ENCODE results near the gene TBX18. TPM values are rescaled to one million over a fixed set of nuclear protein-coding genes. Genes with fewer than 3 reads are reported as not detected.

Gene TBX18
- total RNA-seq, 1 experiment from 2014 or later = 0.42 TPM

DNA sequence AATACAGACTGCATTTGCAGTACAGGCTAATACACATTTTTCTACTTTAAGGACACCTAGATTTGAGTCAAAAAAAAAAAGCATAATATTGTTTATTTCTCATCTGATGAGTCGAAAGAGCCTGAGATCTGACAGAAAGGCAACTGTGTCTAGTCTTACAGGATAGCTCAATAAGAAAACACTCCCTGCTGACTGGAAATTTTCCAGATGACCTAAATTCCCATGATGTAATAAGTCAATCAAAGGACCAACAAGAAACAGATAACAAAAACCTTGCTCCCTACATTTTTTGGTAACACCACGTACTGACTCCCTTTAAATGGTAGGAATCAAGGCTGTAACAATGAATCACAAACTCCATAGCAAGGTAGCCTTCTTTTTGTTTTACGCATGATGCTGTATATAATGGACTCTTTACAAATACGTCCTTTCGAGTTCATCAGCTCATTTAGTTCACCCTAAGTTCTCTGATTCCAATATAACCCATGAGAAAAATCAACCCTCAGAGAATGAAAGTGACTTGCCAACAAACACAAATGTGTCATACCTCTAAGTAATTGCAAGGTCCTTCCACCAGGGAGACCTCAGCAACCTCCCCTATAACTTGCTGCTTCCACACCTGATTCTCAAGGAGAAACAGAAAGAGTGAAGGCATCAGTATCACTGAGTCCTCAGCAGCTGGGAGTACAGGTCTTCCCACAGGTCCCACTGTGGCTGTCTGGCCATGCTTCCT, 12.1 kb downstream of the TBX18 start:
- intact Hi-C loops (cut with micrococcal nuclease) = no loop called here
- H3K4me1 Mint-ChIP-seq (ENCODE audit: insufficient read depth, unreplicated experiment) = peaks cover 6% of the 10 kb centered on the region
- no peaks in the 10 kb centered on the region for H3K9me3 Mint-ChIP-seq (ENCODE audit: unreplicated experiment)
- peak; percentile 26 for DNase-seq (ENCODE audit: unreplicated experiment)
- H3K4me3 Mint-ChIP-seq (ENCODE audit: unreplicated experiment) = no peak overlapping the region
- no TSS peak for BruUV-seq (replicated peaks)
- ChIA-PET POLR2A (interaction anchor here (0.5 to 1.9 kb wide), 4 partner anchors 9 to 169 kb away, joined by 3 to 7 read pairs (median 4); no protein-coding TSS in a partner anchor), CTCF (interaction anchor here (0.6 to 1.0 kb wide), 2 partner anchors 13 to 110 kb away, joined by 3 read pairs; no protein-coding TSS in a partner anchor)
- H3K27me3 Mint-ChIP-seq (ENCODE audit: insufficient read depth, unreplicated experiment) = no peaks in the 10 kb centered on the region
- H3K27ac Mint-ChIP-seq (ENCODE audit: low read depth, unreplicated experiment) = no peak overlapping the region
- TF ChIP-seq, protein P1, sequence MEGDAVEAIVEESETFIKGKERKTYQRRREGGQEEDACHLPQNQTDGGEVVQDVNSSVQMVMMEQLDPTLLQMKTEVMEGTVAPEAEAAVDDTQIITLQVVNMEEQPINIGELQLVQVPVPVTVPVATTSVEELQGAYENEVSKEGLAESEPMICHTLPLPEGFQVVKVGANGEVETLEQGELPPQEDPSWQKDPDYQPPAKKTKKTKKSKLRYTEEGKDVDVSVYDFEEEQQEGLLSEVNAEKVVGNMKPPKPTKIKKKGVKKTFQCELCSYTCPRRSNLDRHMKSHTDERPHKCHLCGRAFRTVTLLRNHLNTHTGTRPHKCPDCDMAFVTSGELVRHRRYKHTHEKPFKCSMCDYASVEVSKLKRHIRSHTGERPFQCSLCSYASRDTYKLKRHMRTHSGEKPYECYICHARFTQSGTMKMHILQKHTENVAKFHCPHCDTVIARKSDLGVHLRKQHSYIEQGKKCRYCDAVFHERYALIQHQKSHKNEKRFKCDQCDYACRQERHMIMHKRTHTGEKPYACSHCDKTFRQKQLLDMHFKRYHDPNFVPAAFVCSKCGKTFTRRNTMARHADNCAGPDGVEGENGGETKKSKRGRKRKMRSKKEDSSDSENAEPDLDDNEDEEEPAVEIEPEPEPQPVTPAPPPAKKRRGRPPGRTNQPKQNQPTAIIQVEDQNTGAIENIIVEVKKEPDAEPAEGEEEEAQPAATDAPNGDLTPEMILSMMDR (IDR thresholded peaks at IDR 0.05; ENCODE audit: unreplicated experiment) = no peak
- H3K36me3 Mint-ChIP-seq (ENCODE audit: insufficient read depth, unreplicated experiment) = no peaks in the 10 kb centered on the region

DNA sequence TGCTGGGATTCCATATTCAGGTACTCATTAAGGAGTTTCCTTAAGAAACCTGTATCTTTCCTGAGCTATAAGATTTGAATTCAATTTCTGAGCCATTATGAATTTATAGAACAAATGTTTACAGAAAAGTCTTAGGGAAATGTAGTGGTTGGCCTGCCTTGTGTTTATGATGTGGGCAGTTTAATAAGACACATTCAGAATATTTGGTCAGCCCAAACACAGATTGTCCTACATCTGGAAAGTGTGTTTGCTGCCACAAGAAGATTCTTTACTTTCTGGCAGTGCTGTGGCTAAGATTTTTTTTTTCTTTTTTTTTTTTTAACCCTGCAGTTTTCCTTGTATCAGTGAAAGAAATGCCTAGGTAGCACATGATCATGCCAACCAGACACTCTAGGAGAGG, 15.2 kb downstream of the TBX18 start:
- no peak overlapping the region for H3K4me3 Mint-ChIP-seq (ENCODE audit: unreplicated experiment)
- no peak for DNase-seq (ENCODE audit: unreplicated experiment)
- no peaks in the 10 kb centered on the region for H3K9me3 Mint-ChIP-seq (ENCODE audit: unreplicated experiment)
- no peaks in the 10 kb centered on the region for H3K27me3 Mint-ChIP-seq (ENCODE audit: insufficient read depth, unreplicated experiment)
- ChIA-PET CTCF (no interaction called here), POLR2A (interaction anchor here (0.7 kb wide), 1 partner anchor 740 kb away, joined by 4 read pairs; no protein-coding TSS in a partner anchor)
- BruUV-seq (replicated peaks) = no TSS peak
- peaks cover 6% of the 10 kb centered on the region for H3K4me1 Mint-ChIP-seq (ENCODE audit: insufficient read depth, unreplicated experiment)
- TF ChIP-seq, protein P1 (IDR thresholded peaks at IDR 0.05; ENCODE audit: unreplicated experiment) = no peak
- H3K27ac Mint-ChIP-seq (ENCODE audit: low read depth, unreplicated experiment) = no peak overlapping the region
- no peaks in the 10 kb centered on the region for H3K36me3 Mint-ChIP-seq (ENCODE audit: insufficient read depth, unreplicated experiment)
- intact Hi-C loops (cut with micrococcal nuclease) = no loop called here

DNA sequence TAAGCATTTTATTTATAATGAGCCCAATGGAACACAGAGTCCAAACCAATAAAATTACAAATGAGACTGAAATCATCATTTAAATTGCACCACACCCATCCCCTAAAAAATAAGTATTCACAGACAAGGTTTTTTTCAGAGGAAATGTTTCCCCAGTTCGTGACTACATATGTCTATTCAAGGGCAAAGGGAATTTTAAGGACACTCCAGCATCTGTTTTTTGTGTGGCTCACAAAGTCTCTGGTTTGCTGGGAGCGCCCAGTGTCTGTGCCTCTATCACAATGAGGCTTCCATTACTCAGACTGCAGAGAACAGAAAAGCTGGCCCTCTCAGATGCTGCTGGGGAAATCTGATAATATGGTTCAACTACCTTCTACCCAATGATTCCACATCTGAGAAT, 16.0 kb downstream of the TBX18 start:
- CTCF ChIA-PET = no interaction called here
- no peaks in the 10 kb centered on the region for H3K27me3 Mint-ChIP-seq (ENCODE audit: insufficient read depth, unreplicated experiment)
- no peak overlapping the region for H3K27ac Mint-ChIP-seq (ENCODE audit: low read depth, unreplicated experiment)
- TF ChIP-seq, protein P1 (IDR thresholded peaks at IDR 0.05; ENCODE audit: unreplicated experiment) = no peak
- H3K4me1 Mint-ChIP-seq (ENCODE audit: insufficient read depth, unreplicated experiment) = peaks cover 6% of the 10 kb centered on the region
- H3K9me3 Mint-ChIP-seq (ENCODE audit: unreplicated experiment) = no peaks in the 10 kb centered on the region
- BruUV-seq (replicated peaks) = no TSS peak
- no peak for DNase-seq (ENCODE audit: unreplicated experiment)
- POLR2A ChIA-PET = no interaction called here
- H3K36me3 Mint-ChIP-seq (ENCODE audit: insufficient read depth, unreplicated experiment) = no peaks in the 10 kb centered on the region
- no peak overlapping the region for H3K4me3 Mint-ChIP-seq (ENCODE audit: unreplicated experiment)
- intact Hi-C loops (cut with micrococcal nuclease) = no loop called here

DNA sequence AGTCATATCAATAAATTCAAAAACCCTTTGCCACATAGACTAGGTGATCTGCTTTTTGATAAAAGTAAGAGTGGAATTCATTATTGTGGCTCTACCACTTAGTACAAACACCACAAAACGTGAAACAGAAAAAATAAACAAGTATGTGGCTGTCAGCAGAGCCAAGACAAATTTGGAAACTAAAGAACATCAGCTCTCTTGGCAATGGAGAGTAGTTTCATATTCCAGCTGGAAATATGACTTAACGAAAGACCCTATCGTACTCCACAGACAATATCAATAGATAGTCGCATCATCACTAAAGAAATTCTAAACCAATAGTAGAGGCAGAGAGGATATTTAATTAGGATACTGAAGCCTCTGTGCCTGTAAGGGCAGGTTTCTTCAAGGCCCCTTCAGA, 20.8 kb downstream of the TBX18 start:
- intact Hi-C loops (cut with micrococcal nuclease) = no loop called here
- Mint-ChIP-seq H3K27ac (ENCODE audit: low read depth, unreplicated experiment) (no peak overlapping the region), H3K4me3 (ENCODE audit: unreplicated experiment) (no peak overlapping the region), H3K36me3 (ENCODE audit: insufficient read depth, unreplicated experiment) (no peaks in the 10 kb centered on the region), H3K9me3 (ENCODE audit: unreplicated experiment) (no peaks in the 10 kb centered on the region), H3K27me3 (ENCODE audit: insufficient read depth, unreplicated experiment) (no peaks in the 10 kb centered on the region), H3K4me1 (ENCODE audit: insufficient read depth, unreplicated experiment) (peaks cover 17% of the 10 kb centered on the region)
- TF ChIP-seq, protein P1 (IDR thresholded peaks at IDR 0.05; ENCODE audit: unreplicated experiment) = no peak
- ChIA-PET CTCF (interaction anchor here (0.8 kb wide), 1 partner anchor 126 kb away, joined by 5 read pairs; no protein-coding TSS in a partner anchor), POLR2A (interaction anchor here (1.2 to 1.6 kb wide), 2 partner anchors 9 to 14 kb away, joined by 3 to 7 read pairs; no protein-coding TSS in a partner anchor)
- BruUV-seq (replicated peaks) = no TSS peak
- DNase-seq (ENCODE audit: unreplicated experiment) = no peak

All from MCF 10A (cell line).